Fibroblast of pulmonary artery (primary cell): ENCODE data around the gene OPRD1.

Experiments
- DNase-seq: peaks from one replicate; pipeline ENCODE4 v3.0.0-alpha.2; 2010; ENCODE audit warnings: low read depth
- H3K4me3 ChIP-seq: replicated peaks from 2 replicates; pipeline ENCODE4 v1.5.1; 2011; ENCODE audit warnings: low read depth, mild to moderate bottlenecking, control low read depth, low read length, moderate library complexity
- TF ChIP-seq, protein P1 (sequence below): IDR thresholded peaks from 2 replicates; pipeline ENCODE4 v1.5.1; 2011; ENCODE audit warnings: mild to moderate bottlenecking, control low read depth, low read length, inconsistent platforms; ENCODE audit errors: missing control alignments

The OPRD1 gene

DNA sequence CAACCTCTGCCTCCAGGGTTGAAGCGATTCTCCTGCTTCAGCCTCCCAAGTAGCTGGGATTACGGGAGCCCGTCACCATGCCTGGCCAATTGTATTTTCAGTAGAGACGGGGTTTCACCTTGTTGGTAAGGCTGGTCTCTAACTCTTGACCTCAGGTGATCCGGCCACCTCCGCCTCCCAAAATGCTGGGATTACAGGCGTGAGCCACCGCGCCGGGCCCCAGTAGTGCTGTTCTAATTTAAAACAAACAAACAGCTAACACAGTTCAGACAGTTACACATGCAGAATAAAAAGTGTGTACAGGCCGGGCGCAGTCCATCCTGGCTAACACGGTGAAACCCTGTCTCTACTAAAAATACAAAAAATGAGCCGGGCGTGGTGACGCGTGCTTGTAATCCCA lies 35.6 kb upstream of the OPRD1 start:
- H3K4me3 ChIP-seq = no peak overlapping the region
- TF ChIP-seq, protein P1, sequence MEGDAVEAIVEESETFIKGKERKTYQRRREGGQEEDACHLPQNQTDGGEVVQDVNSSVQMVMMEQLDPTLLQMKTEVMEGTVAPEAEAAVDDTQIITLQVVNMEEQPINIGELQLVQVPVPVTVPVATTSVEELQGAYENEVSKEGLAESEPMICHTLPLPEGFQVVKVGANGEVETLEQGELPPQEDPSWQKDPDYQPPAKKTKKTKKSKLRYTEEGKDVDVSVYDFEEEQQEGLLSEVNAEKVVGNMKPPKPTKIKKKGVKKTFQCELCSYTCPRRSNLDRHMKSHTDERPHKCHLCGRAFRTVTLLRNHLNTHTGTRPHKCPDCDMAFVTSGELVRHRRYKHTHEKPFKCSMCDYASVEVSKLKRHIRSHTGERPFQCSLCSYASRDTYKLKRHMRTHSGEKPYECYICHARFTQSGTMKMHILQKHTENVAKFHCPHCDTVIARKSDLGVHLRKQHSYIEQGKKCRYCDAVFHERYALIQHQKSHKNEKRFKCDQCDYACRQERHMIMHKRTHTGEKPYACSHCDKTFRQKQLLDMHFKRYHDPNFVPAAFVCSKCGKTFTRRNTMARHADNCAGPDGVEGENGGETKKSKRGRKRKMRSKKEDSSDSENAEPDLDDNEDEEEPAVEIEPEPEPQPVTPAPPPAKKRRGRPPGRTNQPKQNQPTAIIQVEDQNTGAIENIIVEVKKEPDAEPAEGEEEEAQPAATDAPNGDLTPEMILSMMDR = no peak
- no peak for DNase-seq

DNA sequence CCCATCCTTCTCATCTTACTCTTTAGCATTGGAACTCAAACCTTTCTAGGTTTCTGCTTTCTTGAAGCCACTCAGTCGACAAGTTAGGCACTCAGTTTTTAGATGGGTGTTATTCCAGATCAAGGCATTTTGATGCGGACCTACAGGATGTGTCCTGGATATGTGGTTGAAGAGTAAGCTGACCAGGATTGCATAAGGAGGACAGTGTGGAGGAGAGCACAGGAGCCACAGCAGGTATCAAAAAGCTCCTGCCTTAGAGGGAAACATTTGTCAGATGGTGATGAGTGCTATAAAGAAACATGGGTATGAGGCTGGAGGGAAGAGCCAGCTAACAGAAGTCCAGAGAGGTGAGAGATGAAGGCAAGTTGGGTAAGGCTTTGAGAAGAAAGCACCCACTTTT lies 33.9 kb upstream of the OPRD1 start:
- no peak for DNase-seq
- no peak overlapping the region for H3K4me3 ChIP-seq
- TF ChIP-seq, protein P1 = no peak

DNA sequence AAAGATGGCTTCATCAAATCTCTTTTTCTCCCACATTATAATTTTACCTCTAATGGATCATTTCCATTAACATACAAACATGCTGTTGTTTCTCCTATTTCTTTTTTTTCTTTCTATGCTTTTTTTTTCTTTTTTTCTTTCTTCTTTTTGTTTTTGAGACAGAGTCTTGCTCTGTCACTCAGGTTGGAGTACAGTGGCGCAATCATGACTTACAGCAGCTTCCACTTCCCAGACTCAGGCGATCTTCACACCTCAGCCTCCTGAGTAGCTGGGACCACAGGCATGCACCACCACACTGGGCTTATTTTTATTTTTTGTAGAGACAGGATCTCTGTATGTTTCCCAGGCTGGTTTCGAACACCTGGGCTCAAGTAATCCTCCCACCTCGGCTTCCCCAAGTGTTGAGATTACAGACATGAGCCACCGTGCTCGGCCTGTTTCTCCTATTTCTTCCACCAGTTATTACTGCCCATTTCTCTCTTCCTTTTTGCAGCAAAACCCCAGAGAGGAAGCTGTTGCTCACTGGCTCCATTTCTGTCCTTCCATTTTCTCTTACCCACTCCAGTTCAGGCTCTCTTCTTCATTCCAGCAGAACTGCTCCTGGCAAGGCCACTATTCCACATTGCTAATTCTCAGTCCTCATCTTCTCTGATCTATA lies 32.1 kb upstream of the OPRD1 start:
- no peak overlapping the region for H3K4me3 ChIP-seq
- no peak for DNase-seq
- TF ChIP-seq, protein P1 = no peak

DNA sequence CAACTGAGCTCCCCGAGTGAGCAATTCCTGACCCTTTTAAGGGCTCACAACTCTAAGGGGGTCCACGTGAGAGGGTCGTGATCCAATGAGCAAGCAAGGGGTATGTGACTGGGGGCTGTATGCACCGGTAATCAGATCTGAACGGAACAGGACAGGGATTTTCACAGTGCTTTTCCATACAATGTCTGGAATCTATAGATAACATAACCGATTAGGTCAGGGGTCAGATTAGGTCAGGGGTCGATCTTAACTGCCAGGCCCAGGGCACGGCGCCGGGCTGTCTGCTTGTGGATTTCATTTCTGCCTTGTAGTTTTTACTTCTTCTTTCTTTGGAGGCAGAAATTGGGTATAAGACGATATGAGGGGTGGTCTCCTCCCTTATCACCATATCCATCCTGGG lies 30.7 kb upstream of the OPRD1 start:
- TF ChIP-seq, protein P1 = no peak
- H3K4me3 ChIP-seq = no peak overlapping the region
- DNase-seq = no peak

DNA sequence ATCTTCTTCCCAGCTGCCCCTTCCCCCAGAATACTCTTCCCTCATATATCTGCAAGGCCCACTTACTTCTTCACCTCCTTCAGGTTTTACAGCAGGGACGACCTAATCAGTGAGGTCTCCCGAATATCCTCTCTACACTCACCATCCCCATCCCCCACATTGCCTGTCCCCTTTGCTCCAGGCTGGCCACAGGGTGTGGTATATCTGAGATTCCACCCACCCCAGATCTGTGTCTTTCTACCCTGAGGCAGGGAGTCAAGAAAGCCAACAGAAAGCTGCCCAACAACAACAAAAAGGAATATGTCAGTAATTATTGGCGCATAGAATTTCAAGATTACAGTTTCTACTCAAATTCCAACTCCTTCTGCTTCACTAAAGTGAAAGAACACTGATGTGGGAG lies 30.0 kb upstream of the OPRD1 start:
- DNase-seq = no peak
- TF ChIP-seq, protein P1 = no peak
- H3K4me3 ChIP-seq = no peak overlapping the region

DNA sequence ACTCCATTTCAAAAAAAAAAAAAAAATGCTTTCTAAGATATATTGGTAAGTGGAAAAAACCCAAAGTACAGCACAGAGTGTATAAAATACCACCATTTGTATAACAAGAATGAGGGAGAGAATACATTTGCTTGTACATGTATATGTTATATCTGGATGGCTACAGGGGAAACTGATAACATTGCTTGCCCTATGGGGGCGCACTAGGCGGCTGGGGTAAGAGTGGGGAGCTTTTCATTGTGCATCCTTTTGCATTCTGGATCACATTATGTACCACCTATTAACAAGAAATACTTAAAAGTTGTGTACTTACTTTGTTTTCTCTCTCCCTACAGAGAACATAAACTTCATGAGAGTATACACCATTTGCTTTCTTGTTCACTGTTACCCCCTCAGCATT lies 28.6 kb upstream of the OPRD1 start:
- H3K4me3 ChIP-seq = no peak overlapping the region
- TF ChIP-seq, protein P1 = no peak

DNA sequence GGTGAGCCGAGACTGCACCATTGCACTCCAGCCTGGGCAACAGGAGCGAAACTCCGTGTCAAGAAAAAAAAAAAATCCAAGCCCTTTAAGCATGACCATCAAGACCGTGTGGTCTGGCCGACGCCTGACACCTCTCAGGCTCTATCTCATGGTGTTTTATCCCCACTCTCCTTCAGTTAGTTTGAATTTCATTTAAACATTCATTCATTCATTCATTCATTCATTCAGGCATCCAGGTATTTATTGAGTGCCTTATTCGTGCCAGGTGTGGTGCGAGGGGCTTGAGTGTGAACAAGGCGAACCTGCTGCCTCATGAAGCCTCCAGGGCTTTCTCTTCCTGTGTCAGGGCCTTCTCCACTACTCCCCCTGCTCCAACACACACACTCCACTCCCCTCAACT lies 22.6 kb upstream of the OPRD1 start:
- no peak overlapping the region for H3K4me3 ChIP-seq
- TF ChIP-seq, protein P1 = no peak
- DNase-seq = no peak

More for the DNA sequence above, 28.6 kb upstream of the OPRD1 start:
- no peak for DNase-seq
